HG03025 (cell line): Measurements from ENCODE around the gene TIMM50.
A peak's percentile ranks its signal among the peaks of the same experiment; 100 is the strongest.
"Not testable (repeated sequence)": the region's sequence is repeated elsewhere in the genome, so short reads cannot be mapped to it uniquely, and the experiment has no call there.

Experiments used
- ATAC-seq: cut with Tn5 transposase; IDR thresholded peaks from one replicate; pipeline ENCODE4 v1.9.1; 2021; ENCODE audit warnings: mild to moderate bottlenecking, moderate library complexity; ENCODE audit not compliant: unreplicated experiment, low FRiP score

Gene TIMM50

DNA sequence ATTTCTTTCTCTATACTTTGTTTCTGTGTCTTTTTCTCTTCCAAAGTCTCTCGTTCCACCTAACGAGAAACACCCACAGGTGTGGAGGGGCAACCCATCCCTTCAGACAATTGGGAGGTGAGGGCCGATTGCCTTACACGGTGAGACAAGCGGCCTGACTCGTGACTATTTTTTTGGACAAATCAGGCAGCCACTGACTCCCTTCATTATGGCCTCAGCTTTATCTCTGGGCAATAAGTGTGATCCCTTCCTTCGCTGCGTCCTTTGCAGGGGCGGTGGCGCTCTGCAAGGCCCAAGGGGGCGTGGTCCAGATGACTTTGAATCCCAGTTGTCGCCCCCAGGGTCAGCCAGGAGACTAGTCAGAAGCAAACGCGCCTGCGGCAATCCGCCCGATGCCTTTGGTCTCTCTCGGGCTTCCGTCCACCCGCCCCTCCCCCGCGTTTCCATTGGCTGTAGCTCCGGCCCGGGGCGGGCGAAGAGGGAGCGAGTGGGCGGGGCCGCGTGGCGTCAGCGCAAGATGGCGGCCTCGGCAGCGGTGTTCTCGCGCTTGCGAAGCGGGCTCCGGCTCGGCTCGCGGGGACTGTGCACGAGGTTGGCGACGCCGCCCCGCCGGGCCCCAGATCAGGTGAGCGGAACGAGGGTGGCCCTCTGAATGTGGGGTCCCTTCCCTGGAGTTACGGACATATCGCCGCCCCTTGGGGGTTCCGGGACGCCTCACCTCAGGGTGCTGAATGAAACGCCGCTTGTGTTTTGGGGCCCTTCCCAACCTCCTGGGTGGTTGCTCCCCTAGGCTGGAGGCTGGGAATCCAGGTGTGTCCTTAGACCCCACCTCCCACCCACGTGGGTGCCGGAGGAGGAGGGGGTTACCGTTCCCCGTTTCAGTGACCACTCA, at the start of gene TIMM50:
Gene TIMM50 (plus strand): TSS at position 502 of the 892 bp plus-strand sequence. CDS start 16 bp downstream, at position 518.
- peak; percentile 54 for ATAC-seq

DNA sequence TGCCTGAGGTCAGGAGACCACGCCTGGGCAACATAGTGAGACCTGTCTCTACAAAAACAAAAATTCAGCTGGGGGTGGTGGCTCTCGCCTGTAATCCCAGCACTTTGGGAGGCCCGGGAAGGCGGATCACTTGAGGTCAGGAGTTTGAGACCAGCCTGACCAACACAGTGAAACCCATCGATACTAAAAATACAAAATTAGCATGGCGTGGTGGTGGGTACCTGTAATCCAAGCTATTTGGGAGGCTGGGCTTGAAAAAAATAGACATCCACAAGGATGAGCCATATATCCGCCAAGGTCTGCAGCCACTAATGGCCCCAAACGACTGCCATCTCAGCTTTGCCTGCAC, 48.0 kb upstream of the TIMM50 start:
- no peak for ATAC-seq

- no peak for ATAC-seq
Measured at GRCh38 chr19:39433480-39434079, 47.1 kb upstream of the TIMM50 start.

- ATAC-seq = no peak
Measured at GRCh38 chr19:39434123-39435076, 46.2 kb upstream of the TIMM50 start.

DNA sequence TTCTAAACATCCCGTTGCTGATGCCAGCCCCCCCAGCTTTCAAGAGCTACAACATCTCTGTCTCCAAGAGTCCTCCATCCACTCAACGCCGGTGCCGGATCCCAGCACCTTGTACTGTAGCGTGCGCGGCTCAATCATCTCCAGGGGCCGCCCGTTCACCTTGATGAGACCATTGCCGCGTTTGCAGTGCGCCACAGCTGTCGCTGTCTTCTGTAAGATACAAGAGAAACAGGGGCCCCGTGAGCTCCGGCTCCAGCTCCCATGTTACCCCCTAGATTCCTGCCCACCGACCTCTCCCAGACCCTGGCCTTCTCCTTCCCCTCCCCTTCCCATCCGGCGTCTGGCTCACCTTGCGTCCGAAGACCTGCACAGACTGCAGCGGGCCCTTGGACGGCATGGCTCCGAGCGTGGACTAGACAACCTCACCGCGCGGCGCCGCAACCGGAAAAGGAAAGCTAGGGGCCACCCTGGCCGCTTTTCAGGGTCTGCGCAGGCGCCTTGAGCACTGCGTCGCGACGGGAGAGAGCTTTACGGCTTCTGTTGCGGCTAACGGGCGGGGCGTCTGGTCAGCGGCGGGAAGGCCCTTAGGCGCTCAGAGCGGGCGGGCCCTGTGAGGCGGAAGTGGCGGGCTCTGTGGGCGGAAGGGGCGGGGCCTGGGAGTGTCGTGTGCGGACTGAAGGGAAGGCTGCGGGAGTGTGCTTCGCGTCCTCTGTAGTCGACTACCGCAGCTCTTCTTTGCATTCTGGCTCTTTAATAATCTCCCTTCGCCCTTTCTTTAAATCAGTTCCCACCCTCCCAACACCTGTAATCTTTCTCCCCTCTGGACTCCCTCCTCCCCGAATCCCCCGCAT, 44.9 kb upstream of the TIMM50 start, which contains the start of gene RPS16:
Gene RPS16 (minus strand): TSS at position 451 of the 851 bp plus-strand sequence. CDS start 54 bp downstream, at position 397.
- ATAC-seq = peak; percentile 71

- no peak for ATAC-seq
Measured at GRCh38 chr19:39436350-39436716, 44.3 kb upstream of the TIMM50 start.

DNA sequence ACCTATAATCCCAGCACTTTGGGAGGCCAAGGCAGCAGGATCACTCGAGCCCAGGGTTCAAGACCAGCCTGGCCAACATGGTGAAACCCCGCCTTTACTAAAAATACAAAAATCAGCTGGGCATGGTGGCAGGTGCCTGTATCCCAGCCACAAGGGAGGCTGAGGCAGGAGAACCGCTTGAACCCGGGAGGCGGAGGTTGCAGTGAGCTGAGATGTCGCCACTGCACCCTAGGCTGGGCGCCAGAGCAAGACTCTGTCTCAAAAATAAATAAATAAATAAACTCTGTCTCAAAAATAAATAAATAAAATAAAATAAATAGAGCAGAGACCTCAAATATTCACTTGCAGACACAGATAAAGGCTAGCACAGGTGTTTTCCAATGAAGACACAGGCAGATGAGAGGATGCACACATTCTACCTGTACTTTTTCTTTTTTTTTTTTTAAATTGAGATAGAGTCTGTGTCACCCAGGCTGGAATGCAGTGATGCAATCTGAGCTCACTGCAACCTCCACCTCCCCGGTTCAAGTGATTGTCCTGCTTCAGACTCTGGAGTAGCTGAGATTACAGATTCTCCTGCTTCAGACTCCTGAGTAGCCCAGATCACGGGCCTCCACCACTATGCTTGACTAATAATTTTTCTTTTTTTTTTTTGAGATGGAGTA, 42.2 kb upstream of the TIMM50 start:
- no peak for ATAC-seq

- no peak for ATAC-seq
Measured at GRCh38 chr19:39444598-39445195, 35.9 kb upstream of the TIMM50 start.

GRCh38 chr19:39445196-39446111, 35.2 kb upstream of the TIMM50 start, which contains the start of gene SUPT5H:
TSS of gene SUPT5H (plus strand) at chr19:39445582. CDS start at chr19:39445891, 309 bp downstream.
- ATAC-seq = peak; percentile 78

DNA sequence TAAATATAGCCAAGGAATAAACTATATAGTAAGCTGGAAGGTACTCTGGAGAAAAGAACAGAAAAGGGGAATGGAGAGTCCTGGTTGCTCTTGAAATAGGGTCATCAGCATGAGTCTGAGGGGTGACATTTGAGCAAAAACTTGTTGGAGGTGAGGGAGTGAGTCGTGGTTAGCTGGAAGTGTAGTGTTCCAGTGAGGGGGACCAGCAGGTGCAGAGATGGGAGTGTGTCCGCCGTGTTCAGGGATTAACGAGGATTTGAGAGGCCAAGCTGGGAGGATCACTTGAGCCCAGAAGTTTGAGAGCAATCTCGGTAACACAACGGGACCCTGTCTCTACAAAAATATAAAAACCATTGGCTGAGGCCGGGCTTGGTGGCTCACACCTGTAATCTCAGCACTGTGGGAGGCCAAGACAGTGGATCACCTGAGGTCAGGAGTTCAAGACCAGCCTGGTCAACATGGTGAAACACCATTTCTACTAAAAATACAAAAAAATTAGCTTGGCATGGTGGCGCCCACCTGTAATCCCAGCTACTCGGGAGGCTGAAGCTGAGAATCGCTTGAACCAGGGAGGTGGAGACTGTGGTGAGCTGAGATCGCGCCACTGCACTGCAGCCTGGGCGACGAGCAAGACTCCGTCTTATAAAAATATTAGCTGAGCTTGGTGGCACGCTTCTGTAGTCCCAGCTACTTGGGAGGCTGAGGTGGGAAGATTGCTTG, 34.1 kb upstream of the TIMM50 start:
- ATAC-seq = no peak

DNA sequence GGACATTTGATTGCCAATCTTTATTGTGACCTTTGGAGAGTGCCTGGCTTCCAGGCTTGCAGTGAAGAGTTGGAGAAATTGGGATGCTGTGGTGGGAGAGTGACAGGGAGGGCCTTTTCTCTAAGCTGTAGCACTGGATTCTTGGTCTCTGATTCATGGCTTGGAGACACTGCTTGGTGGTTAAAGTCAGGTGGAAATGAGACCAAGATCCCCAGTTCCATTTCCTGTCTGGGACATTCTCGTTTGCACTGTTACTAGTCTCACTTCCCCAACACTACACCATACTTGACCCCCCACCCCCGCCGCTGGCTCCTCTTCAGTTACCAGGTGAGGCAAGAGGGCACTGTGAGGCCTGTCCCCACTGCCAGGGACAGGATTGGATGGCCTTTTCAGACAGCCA, 32.4 kb upstream of the TIMM50 start:
- ATAC-seq = no peak

DNA sequence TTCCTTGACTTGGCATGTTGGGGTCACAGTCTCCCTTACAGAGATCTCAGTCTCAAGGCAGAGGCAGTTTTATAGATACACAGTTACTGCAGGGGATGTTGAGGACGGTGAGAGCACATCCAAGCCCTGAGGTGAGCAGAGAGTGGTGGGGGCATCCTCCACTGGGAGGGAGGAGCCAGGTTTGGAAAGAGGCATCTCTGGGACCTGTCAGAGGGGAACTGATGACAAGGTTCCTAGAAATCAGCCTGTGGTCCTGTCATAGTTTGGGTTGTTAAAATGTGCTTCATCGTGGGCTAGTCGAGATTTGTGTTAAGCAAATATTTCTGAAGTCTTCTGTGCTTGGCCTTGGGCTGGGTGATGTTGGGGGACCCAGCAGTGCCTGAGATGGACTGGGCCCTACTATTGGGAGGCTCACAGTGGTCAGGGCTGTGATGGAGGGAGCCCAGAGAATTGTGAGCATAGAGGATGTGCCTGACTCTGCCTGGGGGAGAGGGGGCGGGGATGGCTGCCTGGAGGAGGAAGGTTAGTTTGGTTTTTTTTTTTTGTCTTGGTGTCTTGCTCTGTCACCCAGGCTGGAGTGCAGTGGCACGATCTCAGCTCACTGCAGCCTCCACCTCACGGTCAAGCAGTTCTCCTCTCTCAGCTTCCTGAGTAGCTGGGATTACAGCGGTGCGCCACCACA, 31.4 kb upstream of the TIMM50 start:
- no peak for ATAC-seq

DNA sequence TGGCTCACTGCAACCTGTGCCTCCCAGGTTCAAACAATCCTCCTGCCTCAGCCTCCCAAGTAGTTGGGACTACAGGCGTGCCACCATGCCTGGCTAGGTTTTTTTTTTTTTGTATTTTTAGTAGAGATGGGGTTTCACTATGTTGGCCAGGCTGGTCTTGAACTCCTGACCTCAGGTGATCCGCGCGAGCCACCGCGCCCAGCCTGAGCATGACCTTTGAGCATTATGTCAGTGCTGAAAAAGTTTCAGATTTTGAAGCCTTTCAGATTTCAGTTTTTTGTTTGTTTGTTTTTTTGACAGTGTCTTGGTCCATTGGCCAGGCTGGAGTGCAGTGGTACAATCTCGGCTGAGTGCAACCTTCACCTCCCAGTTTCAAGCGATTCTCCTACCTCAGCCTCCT, 29.4 kb upstream of the TIMM50 start:
- not testable (repeated sequence) for ATAC-seq

DNA sequence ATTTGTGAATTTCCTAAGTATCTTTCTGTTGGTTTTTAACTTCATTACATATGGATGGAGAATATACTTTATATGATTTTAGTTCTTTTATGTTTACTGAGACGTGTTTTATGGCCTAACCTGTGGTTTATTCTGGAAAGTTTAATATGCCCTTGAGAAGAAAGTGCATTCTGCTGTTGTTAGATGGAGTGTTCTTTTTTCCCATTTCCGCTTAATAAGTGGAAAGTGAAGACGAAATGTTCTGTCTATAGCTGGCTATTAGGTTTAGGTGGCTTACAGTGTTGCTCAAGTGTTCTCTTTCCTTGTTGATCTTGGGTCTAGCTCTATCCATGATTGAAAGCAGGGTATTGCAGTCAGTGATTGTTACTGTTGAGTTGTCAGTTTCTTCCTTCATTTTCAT, 17.2 kb upstream of the TIMM50 start:
- no peak for ATAC-seq

GRCh38 chr19:39465956-39466747, 14.5 kb upstream of the TIMM50 start:
- ATAC-seq = no peak

GRCh38 chr19:39467941-39468340, 12.7 kb upstream of the TIMM50 start:
- no peak for ATAC-seq
